Heart right ventricle (tissue), 16 donors: ENCODE results near the gene PRKACG. TPM values are rescaled to one million over a fixed set of nuclear protein-coding genes. Genes with fewer than 3 reads are reported as not detected.

Experiments used
- ATAC-seq, 8 donors: fragments of 200-7000 bp; cut with Tn5 transposase; one replicate each; pipeline ENCODE4 v1.9.1; 2020; ENCODE audit warnings: mild to moderate bottlenecking in 8 of 8, moderate library complexity in 8 of 8, moderate number of reproducible peaks in 1 of 8
- DNase-seq, 2 donors: peaks; one replicate each; pipeline ENCODE4 v3.0.0-alpha.2; 2020
- H3K27ac ChIP-seq, 10 donors: fragments of 200-600 bp; sonication (generic) in 2 of 10; one replicate each; pipeline versions ENCODE4 v1.5.0 to v1.8.0; 2020 to 2022; ENCODE audit warnings: mild to moderate bottlenecking in 3 of 10
- H3K27me3 ChIP-seq, 7 donors: fragments of 200-600 bp; one replicate each; pipeline ENCODE4 v1.8.0; 2021 to 2022; ENCODE audit warnings: mild to moderate bottlenecking in 2 of 7
- H3K36me3 ChIP-seq, 9 donors: fragments of 200-600 bp; sonication (generic) in 1 of 9; one replicate each; pipeline versions ENCODE4 v1.5.0 to v1.8.0; 2020 to 2022; ENCODE audit warnings: mild to moderate bottlenecking in 2 of 9
- H3K4me1 ChIP-seq, 9 donors: fragments of 200-600 bp; sonication (generic) in 1 of 9; one replicate each; pipeline versions ENCODE4 v1.5.0 to v1.8.0; 2020 to 2022; ENCODE audit warnings: mild to moderate bottlenecking in 4 of 9
- H3K4me3 ChIP-seq, 10 donors: fragments of 200-600 bp; sonication (generic) in 2 of 10; one replicate each; pipeline versions ENCODE4 v1.5.0 to v1.8.0; 2020 to 2022; ENCODE audit warnings: mild to moderate bottlenecking in 7 of 10, moderate library complexity in 2 of 10
- H3K9me3 ChIP-seq, 11 donors: fragments of 200-600 bp in 10 of 11; sonication (generic) in 2 of 11; one replicate each; pipeline versions ENCODE4 v1.5.0 to v1.8.0; 2013 to 2022; ENCODE audit warnings: mild to moderate bottlenecking in 2 of 11, control low read depth in 1 of 11, moderate library complexity in 1 of 11
- CTCF ChIP-seq, 9 donors: fragments of 200-600 bp; sonication (generic) in 2 of 9; IDR thresholded peaks; one replicate each; pipeline versions ENCODE4 v1.5.0 to v1.8.0; 2021 to 2022; ENCODE audit warnings: antibody characterized with exemption in 9 of 9, mild to moderate bottlenecking in 5 of 9, moderate library complexity in 1 of 9
- whole genome bisulfite sequencing, 2 donors: extraction: QIAGEN DNeasy Blood & Tissue Kit; methylation state at CpG; one replicate each; pipeline ENCODE4 v1.1.7; 2013; ENCODE audit warnings: inconsistent platforms in 1 of 2; 5-methylcytosine and 5-hydroxymethylcytosine counted together
- intact Hi-C, 10 donors: fragments of 100-400 bp; cut with DNase I; formaldehyde crosslinking; loops; one replicate each; pipeline versions ENCODE4 v1.11.1 to v1.14.2; 2022
- polyA plus RNA-seq, 2 donors: library from polyadenylated mRNA; stranded (reverse); fragments of 200-250 nt; gene quantifications; one replicate each; pipeline ENCODE4 v1.2.3, GENCODE V29; 2013
- total RNA-seq, 10 donors: library from RNA; stranded (reverse); fragmentation: NEBNext Ultra II Directional in 3 of 10; extraction: Animal tissue kit (Norgen Biotek cat#: 25700) in 3 of 10; gene quantifications; one replicate each; pipeline versions ENCODE4 v1.2.1 to v1.2.4, GENCODE V29; 2021 to 2023
- donor health status: Arrhythmogenic right ventricular cardiomyopathy.
- donor health status: ischemic (EF 13 %, LVEDD 7.1; RV severe dilation, severe dysfunction).
- donor health status: healthy with polysubstance abuse.
- donor health status: DM: no; HTN: yes; CAD: no.
- donor health status: DM: no; HTN: no; CAD: no.
- donor health status: ischemic (EF 25% LVEDD 6.9; RV normal size, moderate dysfunction).
- donor health status: ischemic (EF 25% LVEDD 5.7; RV mildly dilated, moderate dysfunction).
- donor health status: healthy.
- donor health status: DM: yes; HTN: yes; CAD: no.
- donor health status: Ischemic cardiomyopathy.
- donor health status: ischemic (EF 35%, LVEDD 5.7; RV mildly dilated, moderate dysfunction).
- donor health status: nonischemic (EF 11% LVEDD 7.7; RV severe dilation, severe dysfunction).
- donor health status: DM: yes; HTN: yes; CAD: no.
- donor health status: PGD.
- donor health status: ischemic (EF 29% LVEDD 5.4; RV normal size, mild dysfunction).
- donor health status: nonischemic (EF 23%, LVEDD 6.1; RV moderate dilation, normal function).

Gene PRKACG
- total and polyA plus RNA-seq, 12 donors = not detected

DNA sequence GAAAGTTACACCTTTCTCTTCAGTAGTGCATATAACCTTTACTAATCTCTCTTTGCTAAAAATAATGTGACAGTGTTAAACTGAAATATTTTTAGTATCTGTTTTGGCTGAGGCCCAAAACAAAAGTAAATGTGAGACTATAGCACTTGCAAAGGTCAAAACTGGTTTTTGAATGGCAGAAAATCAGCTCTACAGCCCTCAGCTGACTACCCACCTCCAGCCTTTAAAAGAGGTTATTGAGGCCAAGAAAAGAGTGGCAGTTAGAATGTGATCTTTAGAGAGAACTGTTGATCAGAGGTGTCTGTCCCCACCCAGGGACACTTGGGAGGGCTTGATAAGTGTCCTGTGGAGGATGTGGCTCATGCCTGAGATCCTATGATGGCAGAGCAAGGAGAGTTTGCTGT lies 30.9 kb downstream of the PRKACG start:
- Histone ChIP-seq H3K4me1 (peaks cover 6 to 58% (median 40%) of the 10 kb centered on the region in 9 donors), H3K9me3 (no peaks in the 10 kb centered on the region), H3K27ac (peak overlapping the region; percentile 46 to 89 (median 78)), H3K27me3 (no peaks in the 10 kb centered on the region), H3K36me3 (no peaks in the 10 kb centered on the region), H3K4me3 (no peak overlapping the region)
- DNase-seq (no peak), ATAC-seq (peak in 5 of 8 donors; percentile 22 to 51 (median 41))
- intact Hi-C loops = no loop called here
- TF ChIP-seq CTCF (IDR thresholded peaks at IDR 0.05) = no peak

GRCh38 chr9:68981789-68982188 lies 32.1 kb downstream of the PRKACG start:
- 14% methylated on average over 6 of the region's 6 CpGs for WGBS, 2 donors
- Histone ChIP-seq H3K36me3 (no peaks in the 10 kb centered on the region), H3K27me3 (no peaks in the 10 kb centered on the region), H3K27ac (peak overlapping the region; percentile 28 to 89 (median 78)), H3K4me3 (no peak overlapping the region), H3K9me3 (no peaks in the 10 kb centered on the region), H3K4me1 (peaks cover 6 to 58% (median 40%) of the 10 kb centered on the region in 9 donors)
- DNase-seq (no peak), ATAC-seq (no peak)
- intact Hi-C loops = no loop called here
- TF ChIP-seq CTCF (IDR thresholded peaks at IDR 0.05) = no peak

DNA sequence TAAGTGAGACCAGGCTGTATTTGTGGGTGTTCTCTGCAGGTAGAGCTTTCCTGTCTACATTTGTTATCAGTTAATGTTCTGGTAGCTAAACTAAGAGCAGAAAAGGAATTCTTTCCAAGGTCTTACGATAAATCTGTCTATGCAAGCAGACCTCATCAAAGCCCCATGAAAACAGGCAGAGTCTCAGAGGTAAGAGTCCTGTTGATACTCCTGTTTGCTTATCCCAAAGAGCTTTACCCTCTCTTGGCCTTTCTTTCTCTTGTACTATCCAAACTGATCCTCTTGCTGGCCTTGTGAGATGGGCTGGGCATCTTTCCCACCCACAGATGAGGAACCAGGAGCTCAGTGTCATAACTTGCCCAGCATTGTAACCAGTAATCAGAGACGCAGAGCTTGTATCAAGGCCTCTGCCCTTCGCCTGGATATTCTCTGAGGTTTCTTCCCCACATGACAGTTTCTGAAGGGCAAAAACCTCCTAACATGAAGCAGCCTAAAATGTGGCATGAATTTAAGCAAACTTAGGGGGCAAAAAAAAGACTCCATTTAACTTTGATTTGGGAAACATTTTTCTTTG lies 33.5 kb downstream of the PRKACG start:
- TF ChIP-seq CTCF (IDR thresholded peaks at IDR 0.05) = no peak
- no peak for DNase-seq
- peaks cover 6 to 69% (median 40%) of the 10 kb centered on the region in 9 donors for H3K4me1 ChIP-seq
- peak in 3 of 8 donors; percentile 18 to 40 (median 27) for ATAC-seq
- intact Hi-C loops = no loop called here
- no peaks in the 10 kb centered on the region for H3K27me3 ChIP-seq
- WGBS, 2 donors = 51 to 71% methylated on average over 3 of the region's 3 CpGs
- H3K4me3 ChIP-seq = no peak overlapping the region
- peak overlapping the region; percentile 65 to 89 (median 78) for H3K27ac ChIP-seq
- no peaks in the 10 kb centered on the region for H3K36me3 ChIP-seq
- H3K9me3 ChIP-seq = no peaks in the 10 kb centered on the region

DNA sequence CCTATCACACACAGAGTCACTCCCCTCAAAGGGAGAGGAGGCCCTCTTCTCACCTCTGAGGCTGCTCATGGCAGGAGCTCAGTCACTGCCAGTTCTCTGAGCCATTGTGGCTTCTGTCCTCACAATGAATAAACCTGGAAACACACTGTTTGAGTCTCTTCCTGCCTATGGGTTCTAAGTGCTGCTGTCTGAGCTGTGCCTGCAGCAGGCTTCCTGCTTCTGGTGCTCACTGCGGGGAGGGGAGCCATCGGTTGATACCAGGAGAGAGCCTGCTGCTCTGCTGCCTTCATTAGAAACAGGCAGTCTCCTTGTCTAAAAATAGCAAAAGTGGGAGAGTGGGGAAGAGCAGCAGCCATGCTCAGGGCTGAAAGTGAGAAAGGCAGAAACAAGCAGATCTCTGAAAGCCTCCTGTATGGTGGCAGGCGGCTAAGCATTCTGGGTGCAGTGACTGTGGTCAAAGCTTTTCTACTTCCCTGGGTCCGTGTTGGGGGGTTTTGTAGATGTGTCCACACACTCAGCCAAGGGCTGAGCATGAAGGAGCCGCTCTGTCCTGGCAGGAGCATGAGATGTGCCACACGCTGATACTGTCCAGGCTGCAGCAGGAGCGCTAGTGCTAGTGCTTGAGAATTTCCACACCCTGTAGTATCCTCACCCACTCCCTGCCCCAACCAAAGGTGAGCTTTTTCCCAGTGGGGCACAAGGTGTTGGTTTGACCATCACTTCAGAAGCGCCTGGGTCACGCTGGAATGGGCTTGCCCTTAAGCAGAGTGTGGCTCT lies 34.2 kb downstream of the PRKACG start:
- 31 to 50% methylated on average over 9 of the region's 9 CpGs for WGBS, 2 donors
- peak; percentile 48 to 52 for DNase-seq
- no peaks in the 10 kb centered on the region for H3K36me3 ChIP-seq
- peaks cover 6 to 71% (median 40%) of the 10 kb centered on the region in 9 donors for H3K4me1 ChIP-seq
- no peaks in the 10 kb centered on the region for H3K9me3 ChIP-seq
- H3K27ac ChIP-seq = peak overlapping the region; percentile 65 to 89 (median 78)
- ATAC-seq = peak; percentile 71 to 90 (median 83)
- no peaks in the 10 kb centered on the region for H3K27me3 ChIP-seq
- no peak for TF ChIP-seq CTCF (IDR thresholded peaks at IDR 0.05)
- intact Hi-C loops = loop anchor here in 1 of 10 donors (10.0 kb wide), 1 partner anchor 155 kb away; no protein-coding TSS in a partner anchor
- no peak overlapping the region for H3K4me3 ChIP-seq
